GM10248 (cell line): ENCODE results near the gene SLC16A3.

Experiments used
- CTCF ChIA-PET: fragments of 300-600 bp; sonication (Branson Sonifier 250); formaldehyde crosslinking; extraction: SDS; loops from one replicate; lab custom pipeline; 2021; ENCODE audit warnings: antibody characterized with exemption; lab: Yijun Ruan, JAX
- POLR2A ChIA-PET: fragments of 350-650 bp; sonication (Branson Sonifier 250); formaldehyde crosslinking; extraction: SDS; loops from one replicate; lab custom pipeline; 2020; ENCODE audit warnings: antibody characterized with exemption; lab: Yijun Ruan, JAX
- DNase-seq: peaks from one replicate; pipeline ENCODE4 v3.0.0; 2012; ENCODE audit errors: extremely low spot score
- TF ChIP-seq, protein P1 (sequence below): IDR thresholded peaks from 2 replicates; pipeline ENCODE4 v1.5.1; 2012; ENCODE audit warnings: mild to moderate bottlenecking, low read depth; ENCODE audit errors: extremely low read depth, missing control alignments, control extremely low read depth

Gene SLC16A3

DNA sequence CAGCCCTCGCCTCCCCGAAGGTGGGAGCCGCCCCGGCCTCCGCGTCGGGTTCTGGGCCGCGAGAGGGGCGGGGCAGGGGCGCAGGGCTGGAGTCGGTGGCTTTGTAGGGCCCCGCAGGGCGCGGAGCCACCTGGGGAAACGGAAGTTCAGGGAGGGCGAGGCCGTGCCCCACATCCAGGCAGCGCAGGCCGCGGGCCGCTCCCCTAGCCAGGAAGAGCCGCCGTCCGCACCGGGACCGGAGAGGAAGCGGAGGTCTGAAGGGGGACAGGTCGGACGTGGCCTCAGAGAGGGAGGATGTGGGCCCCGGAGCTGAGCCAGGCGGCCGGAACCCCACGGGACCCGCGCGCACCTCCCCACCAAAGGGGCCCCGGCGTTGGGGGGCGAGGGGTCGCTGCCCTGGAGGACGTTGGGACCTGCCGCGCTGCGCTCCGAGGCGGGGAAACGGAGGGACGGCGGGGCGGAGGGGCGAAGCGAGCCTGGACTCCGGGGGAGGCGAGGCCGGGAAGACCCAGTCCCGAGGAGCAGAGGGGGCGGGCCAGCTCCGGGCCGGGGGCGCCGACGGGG is 482 bp upstream of the SLC16A3 start:
- DNase-seq: peak; percentile 79
- TF ChIP-seq, protein P1, sequence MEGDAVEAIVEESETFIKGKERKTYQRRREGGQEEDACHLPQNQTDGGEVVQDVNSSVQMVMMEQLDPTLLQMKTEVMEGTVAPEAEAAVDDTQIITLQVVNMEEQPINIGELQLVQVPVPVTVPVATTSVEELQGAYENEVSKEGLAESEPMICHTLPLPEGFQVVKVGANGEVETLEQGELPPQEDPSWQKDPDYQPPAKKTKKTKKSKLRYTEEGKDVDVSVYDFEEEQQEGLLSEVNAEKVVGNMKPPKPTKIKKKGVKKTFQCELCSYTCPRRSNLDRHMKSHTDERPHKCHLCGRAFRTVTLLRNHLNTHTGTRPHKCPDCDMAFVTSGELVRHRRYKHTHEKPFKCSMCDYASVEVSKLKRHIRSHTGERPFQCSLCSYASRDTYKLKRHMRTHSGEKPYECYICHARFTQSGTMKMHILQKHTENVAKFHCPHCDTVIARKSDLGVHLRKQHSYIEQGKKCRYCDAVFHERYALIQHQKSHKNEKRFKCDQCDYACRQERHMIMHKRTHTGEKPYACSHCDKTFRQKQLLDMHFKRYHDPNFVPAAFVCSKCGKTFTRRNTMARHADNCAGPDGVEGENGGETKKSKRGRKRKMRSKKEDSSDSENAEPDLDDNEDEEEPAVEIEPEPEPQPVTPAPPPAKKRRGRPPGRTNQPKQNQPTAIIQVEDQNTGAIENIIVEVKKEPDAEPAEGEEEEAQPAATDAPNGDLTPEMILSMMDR: no peak
- ChIA-PET CTCF (interaction anchor here (0.8 to 2.0 kb wide), 4 partner anchors 9 to 198 kb away, joined by 3 to 6 read pairs (median 4); no protein-coding TSS in a partner anchor), POLR2A (interaction anchor here (0.8 to 1.5 kb wide), 12 partner anchors 10 to 142 kb away, joined by 3 to 11 read pairs (median 4); partner anchors contain the start of gene CCDC57)

DNA sequence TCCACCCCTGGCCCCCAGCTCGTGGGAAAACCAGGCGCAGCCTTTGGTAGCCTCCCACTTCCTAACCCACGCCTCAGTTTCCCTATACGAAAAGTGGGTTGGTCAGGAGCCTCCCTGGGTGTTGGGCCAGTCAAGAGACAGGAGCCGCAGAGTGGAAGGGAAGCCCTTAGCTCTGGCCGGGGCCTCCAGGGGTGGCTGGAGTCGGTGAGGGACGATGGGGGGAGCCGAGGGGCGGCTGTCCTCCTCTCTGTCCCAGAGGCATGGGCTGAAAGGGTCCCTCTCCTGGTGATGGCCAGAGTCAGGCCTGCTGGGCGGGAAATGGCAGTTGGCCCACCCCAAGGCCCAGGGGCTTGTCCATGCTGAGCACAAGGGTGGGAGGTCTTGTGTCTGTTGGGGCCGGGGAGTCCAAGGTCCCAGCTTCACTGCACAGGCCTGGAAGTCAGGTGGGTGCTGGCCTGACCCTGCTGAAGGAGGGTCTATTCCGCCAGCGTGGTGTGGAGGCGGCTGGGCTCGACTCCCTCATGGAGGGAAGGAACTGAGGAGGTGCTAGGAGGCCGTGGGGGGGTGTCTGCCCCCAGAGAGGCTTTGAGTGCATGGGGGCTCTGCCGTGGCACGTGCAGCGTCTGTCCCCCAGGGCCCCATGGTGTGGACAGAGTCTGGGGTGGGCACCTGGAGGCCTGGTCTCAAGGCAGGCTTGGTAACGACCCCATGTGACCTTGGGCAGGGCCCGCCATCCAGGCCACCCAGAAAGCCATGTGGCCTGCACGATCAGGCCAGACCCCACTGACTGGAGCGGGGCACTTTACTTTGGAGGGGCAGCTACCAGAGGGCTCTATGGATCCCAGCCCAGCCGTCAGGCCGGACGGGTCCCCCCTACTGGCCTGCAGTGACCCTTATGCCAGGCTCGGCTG is 1.1 kb downstream of the SLC16A3 start:
- TF ChIP-seq, protein P1: no peak
- ChIA-PET CTCF (interaction anchor here (1.0 to 2.0 kb wide), 7 partner anchors 9 to 201 kb away, joined by 3 to 6 read pairs (median 3); no protein-coding TSS in a partner anchor), POLR2A (interaction anchor here (0.9 to 1.5 kb wide), 7 partner anchors 9 to 131 kb away, joined by 3 to 11 read pairs (median 3); no protein-coding TSS in a partner anchor)
- DNase-seq: no peak

- POLR2A ChIA-PET: no interaction called here
- DNase-seq: peak; percentile 86
- CTCF ChIA-PET: interaction anchor here (1.0 to 1.6 kb wide), 3 partner anchors 8 to 201 kb away, joined by 3 to 4 read pairs (median 3); no protein-coding TSS in a partner anchor
- TF ChIP-seq, protein P1: peak; percentile 35
Measured at GRCh38 chr17:82230609-82231311, 1.9 kb downstream of the SLC16A3 start.

GRCh38 chr17:82231312-82231561 is 2.4 kb downstream of the SLC16A3 start:
- TF ChIP-seq, protein P1: no peak
- no peak for DNase-seq
- ChIA-PET CTCF (interaction anchor here (0.7 kb wide), 1 partner anchor 11 kb away, joined by 3 read pairs; no protein-coding TSS in a partner anchor), POLR2A (no interaction called here)

DNA sequence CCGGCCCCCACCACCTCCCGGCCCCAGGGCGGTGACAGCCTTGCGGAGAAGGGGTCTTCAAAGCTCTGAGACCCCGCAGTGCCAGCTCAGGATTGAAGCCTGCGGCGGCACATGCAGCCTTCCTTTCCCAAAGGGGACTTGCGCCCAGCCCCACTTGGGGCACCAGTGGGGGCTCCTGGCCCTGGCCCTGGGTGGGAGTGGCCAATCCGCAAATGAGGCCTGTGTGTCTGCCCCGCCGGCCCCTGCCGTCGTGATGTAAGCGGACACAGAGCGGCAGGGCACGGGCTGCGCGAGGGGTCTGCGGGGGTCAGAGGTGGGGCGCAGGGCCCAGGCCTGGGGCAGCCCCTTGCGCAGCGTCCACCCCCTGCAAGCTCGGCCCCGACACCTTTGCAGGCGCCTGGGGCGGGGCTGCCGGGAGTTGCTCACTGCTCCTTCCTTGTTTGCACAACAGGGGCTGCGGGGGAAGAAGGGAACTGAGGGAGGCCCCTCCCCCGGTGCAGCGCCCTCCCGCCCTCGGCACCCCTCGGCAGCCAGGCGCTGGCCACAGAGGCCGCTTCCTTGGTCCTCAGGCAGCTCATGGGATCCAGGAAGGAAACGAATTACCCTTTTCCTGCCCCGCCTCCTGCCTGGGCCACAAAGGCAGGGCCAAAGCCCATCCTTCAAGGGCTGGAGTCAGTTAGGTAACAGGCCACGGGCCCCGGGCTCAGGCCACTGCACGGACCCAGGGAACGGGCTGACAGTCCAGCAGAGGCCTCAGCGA is 2.9 kb downstream of the SLC16A3 start:
- no peak for DNase-seq
- TF ChIP-seq, protein P1: no peak
- ChIA-PET POLR2A (no interaction called here), CTCF (interaction anchor here (0.7 kb wide), 1 partner anchor 10 kb away, joined by 3 read pairs; no protein-coding TSS in a partner anchor)

- TF ChIP-seq, protein P1: no peak
- POLR2A ChIA-PET: interaction anchor here (0.6 to 0.7 kb wide), 3 partner anchors 10 to 202 kb away, joined by 3 to 5 read pairs (median 4); no protein-coding TSS in a partner anchor
- CTCF ChIA-PET: no interaction called here
- no peak for DNase-seq
Measured at GRCh38 chr17:82232322-82232820, 3.5 kb downstream of the SLC16A3 start.
